ENCODE data around the gene MARF1.
"Not testable (repeated sequence)": the region's sequence is repeated elsewhere in the genome, so short reads cannot be mapped to it uniquely, and the experiment has no call there.

Gene MARF1

GRCh38 chr16:15652293-15653001 lies 9.5 kb upstream of the MARF1 start:
- no peak for TF ChIP-seq CTCF (IDR thresholded peaks at IDR 0.05; ENCODE audit: control insufficient read depth, insufficient read depth, low read depth, low read length, missing control alignments)
- H3K4me3 ChIP-seq (ENCODE audit: control insufficient read depth, low read depth, low read length) = no peak overlapping the region
- DNase-seq (ENCODE audit: low read depth) = no peak

GRCh38 chr16:15650698-15651171 lies 7.8 kb upstream of the MARF1 start:
- TF ChIP-seq CTCF (IDR thresholded peaks at IDR 0.05; ENCODE audit: control insufficient read depth, insufficient read depth, low read depth, low read length, missing control alignments) = no peak
- peak overlapping the region; percentile 66 for H3K4me3 ChIP-seq (ENCODE audit: control insufficient read depth, low read depth, low read length)
- DNase-seq (ENCODE audit: low read depth) = no peak

GRCh38 chr16:15650019-15650697 lies 7.2 kb upstream of the MARF1 start, which contains the start of gene NDE1:
NDE1 (plus strand) TSS chr16:15650245; CDS start chr16:15664779, 14,534 bp downstream.
- TF ChIP-seq CTCF (IDR thresholded peaks at IDR 0.05; ENCODE audit: control insufficient read depth, insufficient read depth, low read depth, low read length, missing control alignments) = no peak
- peak; percentile 42 for DNase-seq (ENCODE audit: low read depth)
- peak within 1 kb of the TSS; percentile 66 for H3K4me3 ChIP-seq (ENCODE audit: control insufficient read depth, low read depth, low read length)

- TF ChIP-seq CTCF (IDR thresholded peaks at IDR 0.05; ENCODE audit: control insufficient read depth, insufficient read depth, low read depth, low read length, missing control alignments) = no peak
- DNase-seq (ENCODE audit: low read depth) = no peak
- H3K4me3 ChIP-seq (ENCODE audit: control insufficient read depth, low read depth, low read length) = peak overlapping the region; percentile 24
Measured at GRCh38 chr16:15649727-15650018, 6.7 kb upstream of the MARF1 start.

- H3K4me3 ChIP-seq (ENCODE audit: control insufficient read depth, low read depth, low read length) = peak overlapping the region; percentile 24
- not testable (repeated sequence) for DNase-seq (ENCODE audit: low read depth)
Measured at GRCh38 chr16:15649311-15649710, 6.4 kb upstream of the MARF1 start.

- no peak for DNase-seq (ENCODE audit: low read depth)
- no peak for TF ChIP-seq CTCF (IDR thresholded peaks at IDR 0.05; ENCODE audit: control insufficient read depth, insufficient read depth, low read depth, low read length, missing control alignments)
Measured at GRCh38 chr16:15648135-15648730, 5.3 kb upstream of the MARF1 start.

More at GRCh38 chr16:15648135-15648730, 5.3 kb upstream of the MARF1 start:
- H3K4me3 ChIP-seq (ENCODE audit: control insufficient read depth, low read depth, low read length) = no peak overlapping the region
